LNCAP (cell line): Measurements from ENCODE around the gene FBXO3.

Experiments
- TF ChIP-seq, protein P1 (sequence below): fragments of 450-650 bp; IDR thresholded peaks from 2 replicates; pipeline ENCODE4 v1.5.1; 2017; ENCODE audit warnings: mild to moderate bottlenecking

Gene FBXO3

DNA sequence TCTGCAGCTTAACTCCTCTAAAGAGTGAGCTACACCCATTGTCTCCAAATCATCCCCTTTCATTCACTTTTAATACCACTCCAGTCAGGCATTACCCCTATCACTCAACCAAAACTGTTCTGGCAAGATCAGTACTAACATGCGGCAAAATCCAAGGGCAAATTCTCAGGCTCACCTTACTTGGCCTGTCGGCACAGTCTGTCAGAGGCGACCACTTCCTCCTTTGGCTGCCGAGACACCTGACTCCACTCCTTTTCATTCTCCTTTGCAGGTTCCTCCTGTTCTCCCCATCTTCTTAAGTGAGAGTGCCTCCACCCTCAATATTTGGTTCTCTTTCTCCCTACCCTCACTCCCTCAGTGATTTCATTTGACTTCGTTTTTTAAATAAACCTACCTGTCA is 77.9 kb downstream of the FBXO3 start:
- TF ChIP-seq, protein P1, sequence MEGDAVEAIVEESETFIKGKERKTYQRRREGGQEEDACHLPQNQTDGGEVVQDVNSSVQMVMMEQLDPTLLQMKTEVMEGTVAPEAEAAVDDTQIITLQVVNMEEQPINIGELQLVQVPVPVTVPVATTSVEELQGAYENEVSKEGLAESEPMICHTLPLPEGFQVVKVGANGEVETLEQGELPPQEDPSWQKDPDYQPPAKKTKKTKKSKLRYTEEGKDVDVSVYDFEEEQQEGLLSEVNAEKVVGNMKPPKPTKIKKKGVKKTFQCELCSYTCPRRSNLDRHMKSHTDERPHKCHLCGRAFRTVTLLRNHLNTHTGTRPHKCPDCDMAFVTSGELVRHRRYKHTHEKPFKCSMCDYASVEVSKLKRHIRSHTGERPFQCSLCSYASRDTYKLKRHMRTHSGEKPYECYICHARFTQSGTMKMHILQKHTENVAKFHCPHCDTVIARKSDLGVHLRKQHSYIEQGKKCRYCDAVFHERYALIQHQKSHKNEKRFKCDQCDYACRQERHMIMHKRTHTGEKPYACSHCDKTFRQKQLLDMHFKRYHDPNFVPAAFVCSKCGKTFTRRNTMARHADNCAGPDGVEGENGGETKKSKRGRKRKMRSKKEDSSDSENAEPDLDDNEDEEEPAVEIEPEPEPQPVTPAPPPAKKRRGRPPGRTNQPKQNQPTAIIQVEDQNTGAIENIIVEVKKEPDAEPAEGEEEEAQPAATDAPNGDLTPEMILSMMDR: no peak

DNA sequence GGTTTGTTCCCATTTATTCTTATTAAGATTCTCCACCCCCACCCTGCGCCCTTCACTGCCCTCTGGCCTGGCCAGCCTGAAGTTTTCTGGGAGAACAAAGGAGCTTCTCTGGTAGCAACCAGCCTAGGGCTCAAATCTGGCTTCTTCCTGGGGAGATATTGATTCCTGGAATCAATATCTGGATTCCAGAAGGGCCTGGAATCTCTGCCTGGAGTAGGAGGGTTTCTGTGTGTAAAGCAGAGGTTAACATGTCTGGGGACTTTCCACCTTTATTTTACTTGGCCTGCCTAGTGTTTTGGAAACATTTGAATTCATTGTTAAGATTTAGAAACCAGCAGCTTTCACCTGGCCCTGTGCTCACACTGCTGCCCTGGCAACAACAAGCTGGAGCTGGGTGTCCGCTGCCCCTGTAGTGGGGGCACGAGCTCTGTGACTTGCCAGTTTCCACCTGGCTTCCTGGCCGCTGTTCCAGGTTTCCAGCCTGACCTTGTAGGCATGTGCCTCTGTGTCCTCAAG is 79.2 kb downstream of the FBXO3 start:
- TF ChIP-seq, protein P1: no peak

DNA sequence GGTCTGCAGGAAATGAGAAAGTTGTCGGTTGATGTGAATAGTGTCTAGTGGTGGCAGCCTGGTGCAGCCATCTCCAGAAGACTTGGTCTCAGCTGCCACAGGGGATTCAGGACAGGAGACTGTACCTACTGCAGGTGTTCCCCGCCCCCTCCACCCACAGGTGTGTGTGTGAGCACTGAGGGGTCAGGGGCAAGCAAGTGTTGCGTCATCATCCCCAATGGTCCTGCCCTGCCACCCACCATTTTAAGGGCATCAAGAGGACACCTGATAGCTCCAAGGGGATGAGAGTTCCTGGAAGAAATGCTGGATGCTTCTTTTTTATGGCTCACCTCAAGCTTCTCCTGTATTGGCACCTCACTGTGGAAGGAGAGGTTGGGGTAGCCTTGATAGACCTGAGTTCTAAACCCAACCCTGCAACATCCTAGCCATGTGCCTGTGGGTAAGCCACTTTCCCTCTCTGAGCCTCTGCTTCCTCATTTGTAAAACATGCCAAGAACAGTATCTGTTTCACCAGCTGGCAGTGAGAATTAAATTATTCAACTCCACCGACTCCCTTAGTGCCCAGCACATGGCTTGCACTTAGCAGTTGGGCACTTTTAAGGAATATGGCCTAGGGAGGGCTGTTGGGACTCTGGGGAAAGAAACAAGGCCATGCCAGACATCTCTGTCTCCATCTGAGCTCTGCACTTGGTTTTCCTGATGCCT is 79.8 kb downstream of the FBXO3 start:
- TF ChIP-seq, protein P1: no peak

DNA sequence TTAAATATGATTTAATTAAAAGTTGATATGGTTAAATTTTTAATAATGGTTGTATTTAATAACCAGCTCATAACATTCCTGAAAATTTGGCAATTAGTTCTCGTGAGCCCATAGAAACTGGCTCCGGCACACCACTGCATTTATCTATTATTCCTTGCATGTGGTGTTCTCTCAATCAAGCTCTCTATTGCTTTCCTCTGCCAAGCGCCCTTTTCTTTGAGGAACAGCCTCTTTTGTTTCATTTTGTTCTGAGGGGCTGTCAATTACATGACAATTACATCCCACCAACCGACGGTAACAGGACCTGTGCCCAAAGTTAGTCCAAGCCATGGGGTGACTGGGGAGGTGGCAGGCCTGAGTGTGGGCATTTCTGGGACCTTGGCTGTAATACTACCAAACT is 81.8 kb downstream of the FBXO3 start:
- TF ChIP-seq, protein P1: no peak

DNA sequence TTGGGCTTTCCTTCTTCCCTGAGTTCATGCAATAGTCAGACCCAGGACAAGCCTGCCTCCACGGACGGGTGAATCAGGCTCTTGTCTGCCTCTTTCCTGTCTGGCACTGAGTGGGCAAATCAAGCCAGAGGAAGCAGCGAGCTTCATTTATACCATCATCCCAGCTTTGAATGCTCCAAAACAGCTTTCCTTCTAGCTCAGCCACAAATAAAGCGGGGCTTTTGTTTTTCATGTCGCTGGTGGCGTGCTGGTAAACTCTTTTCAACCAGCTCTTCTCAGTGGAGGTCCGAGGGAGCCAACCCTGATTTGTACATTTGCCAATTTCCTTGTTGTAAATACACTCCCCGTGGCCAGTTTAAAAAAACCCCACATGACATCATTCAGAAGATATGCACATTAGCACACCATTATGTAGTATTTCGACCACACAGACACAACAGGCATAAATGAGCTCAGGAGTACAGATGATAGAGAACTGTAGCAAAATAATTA is 82.3 kb downstream of the FBXO3 start:
- TF ChIP-seq, protein P1: no peak

DNA sequence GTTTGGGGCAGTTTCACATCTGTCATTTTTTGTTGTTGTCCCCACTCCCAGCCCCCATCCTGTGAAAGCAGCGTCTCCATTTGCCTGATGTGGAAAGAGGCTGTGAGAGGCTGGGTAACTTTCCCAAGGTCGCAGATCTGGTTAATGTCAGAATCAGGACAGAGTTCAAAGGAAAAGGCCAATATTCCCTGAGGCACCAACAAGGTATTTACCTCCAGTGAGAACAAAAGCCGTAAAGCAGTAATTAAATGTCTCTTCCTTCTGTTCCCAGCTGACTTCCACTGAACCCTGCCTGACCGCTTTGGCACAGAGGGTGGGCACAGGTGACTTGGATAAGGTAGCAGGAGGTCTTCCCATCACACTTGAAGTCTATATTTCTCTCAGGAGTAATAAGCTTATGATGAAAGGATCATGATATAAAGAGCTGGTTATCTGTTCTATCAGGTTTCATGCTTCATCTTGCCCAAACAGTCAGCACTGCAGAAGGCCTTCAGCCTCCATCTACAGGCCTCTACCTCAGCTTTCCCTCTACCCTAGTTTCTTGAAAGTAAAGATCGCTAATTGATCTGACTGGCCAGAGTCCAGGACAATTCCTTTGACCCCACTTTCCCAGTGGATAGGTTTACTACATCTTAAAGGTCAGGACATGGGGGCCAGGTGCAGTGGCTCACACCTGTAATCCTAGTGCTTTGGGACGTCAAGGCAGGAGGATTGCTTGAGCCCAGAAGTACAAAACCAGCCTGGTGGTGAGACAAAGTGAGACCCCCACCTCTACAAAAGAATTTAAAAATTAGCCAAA is 83.1 kb downstream of the FBXO3 start:
- TF ChIP-seq, protein P1: no peak
